H1 (cell line): ENCODE measurements around the gene RGMB. TPM values are rescaled to one million over a fixed set of nuclear protein-coding genes. Genes with fewer than 3 reads are reported as not detected.

Source experiments
- CTCF ChIA-PET: fragments of 300-600 bp; sonication (Branson Sonifier 250); formaldehyde crosslinking; loops from one replicate; lab custom pipeline; 2021; ENCODE audit not compliant: partially characterized antibody; lab: Charles Lee
- POLR2A ChIA-PET: fragments of 300-600 bp; sonication (Branson Sonifier 250); formaldehyde crosslinking; loops from one replicate; lab custom pipeline; 2021; ENCODE audit warnings: inconsistent platforms; ENCODE audit not compliant: partially characterized antibody; lab: Charles Lee
- DNase-seq, 2 experiments: peaks; one replicate each; pipeline versions ENCODE4 v3.0.0 to v3.0.0-alpha.2; 2010 to 2022; ENCODE audit warnings: low spot score in 2 of 2, low read depth in 1 of 2, mixed read lengths in 1 of 2
- FAIRE-seq: peaks from 2 replicates; lab custom pipeline; 2011; peaks lifted over from hg19 to GRCh38; lab: Jason Lieb, UNC
- H2AFZ ChIP-seq: 2 replicates; pipeline ENCODE4 v1.8.1; 2012; ENCODE audit warnings: low read length, inconsistent platforms
- H2AK5ac ChIP-seq: 2 replicates; pipeline ENCODE4 v1.6.1; 2013; ENCODE audit warnings: low read depth, low read length
- H2BK120ac ChIP-seq: replicated peaks from 2 replicates; pipeline ENCODE3; 2013; ENCODE audit warnings: low read depth, low read length, inconsistent platforms
- H2BK12ac ChIP-seq: 2 replicates; pipeline ENCODE4 v1.6.1; 2013; ENCODE audit warnings: low read depth, low read length
- H2BK15ac ChIP-seq: 2 replicates; pipeline ENCODE4 v1.6.1; 2013; ENCODE audit warnings: low read length
- H2BK20ac ChIP-seq: 2 replicates; pipeline ENCODE4 v1.6.1; 2013; ENCODE audit warnings: low read length
- H2BK5ac ChIP-seq: 2 replicates; pipeline ENCODE4 v1.6.1; 2013; ENCODE audit warnings: low read depth, low read length
- H3K14ac ChIP-seq: 2 replicates; pipeline ENCODE4 v1.6.1; 2013; ENCODE audit warnings: inconsistent platforms; ENCODE audit not compliant: insufficient read length
- H3K18ac ChIP-seq: 2 replicates; pipeline ENCODE4 v1.6.1; 2013; ENCODE audit warnings: low read length; ENCODE audit errors: extremely low read depth
- H3K23ac ChIP-seq: 2 replicates; pipeline ENCODE4 v1.6.1; 2013; ENCODE audit warnings: inconsistent platforms; ENCODE audit not compliant: insufficient read length
- H3K23me2 ChIP-seq: 2 replicates; pipeline ENCODE4 v1.6.1; 2013; ENCODE audit warnings: low read depth, low read length
- H3K27ac ChIP-seq: 2 replicates; pipeline ENCODE4 v1.6.1; 2011; ENCODE audit warnings: low read depth, low read length, inconsistent platforms
- H3K27me3 ChIP-seq, 4 experiments: replicated peaks in 1 of 4; 1 replicate in 1 of 4; 2 replicates in 3 of 4; pipeline versions ENCODE4 v1.6.1 to v1.8.1; 2011 to 2013; ENCODE audit warnings: low read length in 3 of 4, mild to moderate bottlenecking in 3 of 4, inconsistent platforms in 2 of 4, mixed read lengths in 2 of 4, moderate library complexity in 1 of 4; ENCODE audit not compliant: control insufficient read depth in 3 of 4, insufficient read depth in 3 of 4; ENCODE audit errors: extremely low read depth in 1 of 4
- H3K36me3 ChIP-seq, 4 experiments: 2 replicates each; pipeline versions ENCODE4 v1.6.1 to v1.8.1; 2011 to 2013; ENCODE audit warnings: mild to moderate bottlenecking in 4 of 4, low read length in 3 of 4, moderate library complexity in 2 of 4, control low read depth in 1 of 4, inconsistent platforms in 1 of 4; ENCODE audit not compliant: insufficient read depth in 4 of 4, control insufficient read depth in 2 of 4
- H3K4ac ChIP-seq: replicated peaks from 2 replicates; pipeline ENCODE3; 2013; ENCODE audit warnings: low read length, low read depth, mixed read lengths, inconsistent platforms; ENCODE audit not compliant: insufficient read length
- H3K4me1 ChIP-seq, 4 experiments: replicated peaks in 1 of 4; 1 replicate in 1 of 4; 2 replicates in 3 of 4; pipeline versions ENCODE4 v1.6.1 to v1.8.1; 2011 to 2013; ENCODE audit warnings: low read length in 3 of 4, inconsistent platforms in 2 of 4, mixed read lengths in 1 of 4; ENCODE audit not compliant: insufficient read depth in 4 of 4, control insufficient read depth in 3 of 4
- H3K4me2 ChIP-seq, 2 experiments: 2 replicates each; pipeline versions ENCODE4 v1.6.1 to v1.8.1; 2011 to 2013; ENCODE audit warnings: low read depth in 2 of 2, low read length in 2 of 2, control low read depth in 1 of 2, inconsistent platforms in 1 of 2, mild to moderate bottlenecking in 1 of 2; ENCODE audit not compliant: insufficient read depth in 1 of 2
- H3K4me3 ChIP-seq, 4 experiments: fragments of 200-600, 300-600 bp in 1 of 4; sonication (generic), shearing (Covaris generic), sonication (Bioruptor Twin) in 1 of 4; 2 replicates each; pipeline versions ENCODE4 v1.5.1 to v1.8.1; 2011 to 2016; ENCODE audit warnings: low read length in 4 of 4, low read depth in 3 of 4, control low read depth in 2 of 4, inconsistent platforms in 2 of 4, mild to moderate bottlenecking in 2 of 4, mixed read lengths in 1 of 4, moderate library complexity in 1 of 4; ENCODE audit not compliant: insufficient read depth in 2 of 4; ENCODE audit errors: extremely low read depth in 1 of 4
- H3K56ac ChIP-seq: replicated peaks from 2 replicates; pipeline ENCODE3; 2013; ENCODE audit warnings: low read depth, mild to moderate bottlenecking, mixed read lengths, low read length, inconsistent platforms; ENCODE audit not compliant: insufficient read length
- H3K79me1 ChIP-seq: 2 replicates; pipeline ENCODE4 v1.6.1; 2013; ENCODE audit warnings: low read depth, low read length, control low read depth
- H3K79me2 ChIP-seq, 2 experiments: 2 replicates each; pipeline versions ENCODE4 v1.6.1 to v1.8.1; 2012 to 2013; ENCODE audit warnings: low read length in 2 of 2, mild to moderate bottlenecking in 2 of 2, inconsistent platforms in 1 of 2; ENCODE audit not compliant: insufficient read depth in 2 of 2, control insufficient read depth in 1 of 2
- H3K9ac ChIP-seq, 4 experiments: replicated peaks in 1 of 4; 1 replicate in 1 of 4; 2 replicates in 3 of 4; pipeline versions ENCODE4 v1.6.1 to v1.8.1; 2011 to 2013; ENCODE audit warnings: low read depth in 3 of 4, low read length in 3 of 4, control low read depth in 2 of 4, mild to moderate bottlenecking in 2 of 4, moderate library complexity in 2 of 4, inconsistent platforms in 1 of 4; ENCODE audit errors: extremely low read depth in 1 of 4
- H3K9me3 ChIP-seq, 2 experiments: 2 replicates each; pipeline versions ENCODE4 v1.6.1 to v1.8.1; 2012 to 2013; ENCODE audit warnings: mild to moderate bottlenecking in 2 of 2, moderate library complexity in 2 of 2, control low read depth in 1 of 2, inconsistent platforms in 1 of 2, low read depth in 1 of 2, low read length in 1 of 2, mixed read lengths in 1 of 2; ENCODE audit not compliant: insufficient read depth in 2 of 2
- H4K20me1 ChIP-seq, 2 experiments: replicated peaks in 1 of 2; 2 replicates each; pipeline versions ENCODE3 to v1.8.1; 2011 to 2013; ENCODE audit warnings: inconsistent platforms in 2 of 2, low read length in 2 of 2, mild to moderate bottlenecking in 1 of 2; ENCODE audit not compliant: insufficient read depth in 2 of 2, control insufficient read depth in 1 of 2
- H4K5ac ChIP-seq: 2 replicates; pipeline ENCODE4 v1.6.1; 2013; ENCODE audit warnings: low read length, low read depth, mixed read lengths, inconsistent platforms; ENCODE audit not compliant: insufficient read length
- H4K8ac ChIP-seq: 2 replicates; pipeline ENCODE4 v1.8.0; 2013; ENCODE audit warnings: mild to moderate bottlenecking, moderate library complexity, low read length, inconsistent platforms; ENCODE audit not compliant: insufficient read depth; ENCODE audit errors: extremely low read depth
- H4K91ac ChIP-seq: replicated peaks from 2 replicates; pipeline ENCODE3; 2013; ENCODE audit warnings: low read length, mixed read lengths, inconsistent platforms; ENCODE audit not compliant: insufficient read length
- BACH1 ChIP-seq: IDR thresholded peaks from 2 replicates; pipeline ENCODE4 v1.6.1; 2012; ENCODE audit warnings: low read length, improper control_type of control experiment
- CBX8 ChIP-seq: fragments of 300-800, 300-1000 bp; sonication (generic); IDR thresholded peaks from 2 replicates; pipeline ENCODE4 v1.7.1; 2016; ENCODE audit warnings: low read depth, low read length, borderline replicate concordance
- EGR1 ChIP-seq: IDR thresholded peaks from 2 replicates; pipeline ENCODE4 v1.6.1; 2011; ENCODE audit warnings: low read depth, low read length, borderline replicate concordance
- HDAC2 ChIP-seq, 2 experiments: fragments of 300-600 bp in 1 of 2; sonication (generic) in 1 of 2; IDR thresholded peaks; 2 replicates each; pipeline ENCODE4 v1.6.1; 2011 to 2012; ENCODE audit warnings: low read depth in 2 of 2, low read length in 2 of 2, mild to moderate bottlenecking in 2 of 2, moderate library complexity in 2 of 2, borderline replicate concordance in 1 of 2, inconsistent platforms in 1 of 2
- JUN ChIP-seq: IDR thresholded peaks from 2 replicates; pipeline ENCODE4 v1.6.1; 2011; ENCODE audit warnings: low read depth, mild to moderate bottlenecking, improper control_type of control experiment, low read length
- POLR2A ChIP-seq, 2 experiments: IDR thresholded peaks; 1 replicate in 1 of 2; 2 replicates in 1 of 2; pipeline ENCODE4 v1.6.1; 2011; ENCODE audit warnings: low read depth in 2 of 2, low read length in 2 of 2, mild to moderate bottlenecking in 2 of 2; ENCODE audit errors: control extremely low read depth in 1 of 2
- RBBP5 ChIP-seq: IDR thresholded peaks from 2 replicates; pipeline ENCODE4 v1.7.1; 2012; ENCODE audit warnings: low read depth, mild to moderate bottlenecking, inconsistent platforms, low read length, moderate library complexity, borderline replicate concordance
- WGBS, 2 experiments: shearing (Covaris generic) in 1 of 2; methylation state at CpG; one replicate each; pipeline versions ENCODE4 v1.1.6 to v1.1.7; 2013 to 2015; ENCODE audit warnings: low lambda C conversion rate in 2 of 2, mixed read lengths in 2 of 2, inconsistent platforms in 1 of 2, low coverage in 1 of 2, missing lambda C conversion rate in 1 of 2; ENCODE audit not compliant: insufficient replicate concordance in 2 of 2, insufficient coverage in 1 of 2, insufficient read length in 1 of 2; ENCODE audit errors: extremely low coverage in 1 of 2, missing lambda C conversion rate in 1 of 2; 5-methylcytosine and 5-hydroxymethylcytosine counted together
- polyA plus RNA-seq, 7 experiments: library from polyadenylated mRNA; depleted of rRNA in 3 of 7; stranded (reverse) in 5 of 7; unstranded in 2 of 7; fragments of >200 nt in 5 of 7; fragments of 200-250 nt in 2 of 7; gene quantifications; 1 replicate in 5 of 7; 2 replicates in 1 of 7; 4 replicates in 1 of 7; pipeline versions ENCODE4 v1.2.1 to v1.2.3, GENCODE V29; 2011 to 2013; ENCODE audit warnings: missing spikeins in 2 of 7, mixed read lengths in 2 of 7
- total RNA-seq: library from RNA; stranded (reverse); fragmentation: NEBNext Ultra II Directional; extraction: Animal tissue kit (Norgen Biotek cat#: 25700); gene quantifications from 2 replicates; pipeline ENCODE4 v1.2.1, GENCODE V29; 2021
- TF ChIP-seq, protein P1 (sequence below): IDR thresholded peaks from 2 replicates; pipeline ENCODE4 v1.6.1; 2011; ENCODE audit warnings: low read length, improper control_type of control experiment
- TF ChIP-seq, protein P2 (sequence below): IDR thresholded peaks from 2 replicates; pipeline ENCODE4 v1.6.1; 2012; ENCODE audit warnings: low read length, inconsistent platforms

RGMB gene
- total and polyA plus RNA-seq, 2 of the 8 experiments (the other 6 are each of a cell fraction or from before 2014, with no cell fraction given): 11.7 to 27.0 TPM

GRCh38 chr5:98798371-98798770 is 24.9 kb downstream of the RGMB start:
- H3K79me1 ChIP-seq: no peaks in the 10 kb centered on the region; the same call in 1 of the 2 replicates
- no peak overlapping the region for H3K18ac ChIP-seq
- H3K4me1 ChIP-seq: peaks cover 2 to 6% (median 3%) of the 10 kb centered on the region in 4 experiments; a peak in 4 of 7 replicates
- TF ChIP-seq POLR2A (IDR thresholded peaks at IDR 0.05; ENCODE audit: control extremely low read depth in 1 of 2, low read depth in 2 of 2, low read length in 2 of 2) (no peak), JUN (no peak), HDAC2 (IDR thresholded peaks at IDR 0.05; ENCODE audit: borderline replicate concordance in 1 of 2, low read depth in 2 of 2, low read length in 2 of 2) (no peak), RBBP5 (no peak), BACH1 (no peak), CBX8 (no peak), EGR1 (no peak)
- TF ChIP-seq, protein P1, sequence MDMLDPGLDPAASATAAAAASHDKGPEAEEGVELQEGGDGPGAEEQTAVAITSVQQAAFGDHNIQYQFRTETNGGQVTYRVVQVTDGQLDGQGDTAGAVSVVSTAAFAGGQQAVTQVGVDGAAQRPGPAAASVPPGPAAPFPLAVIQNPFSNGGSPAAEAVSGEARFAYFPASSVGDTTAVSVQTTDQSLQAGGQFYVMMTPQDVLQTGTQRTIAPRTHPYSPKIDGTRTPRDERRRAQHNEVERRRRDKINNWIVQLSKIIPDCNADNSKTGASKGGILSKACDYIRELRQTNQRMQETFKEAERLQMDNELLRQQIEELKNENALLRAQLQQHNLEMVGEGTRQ: no peak
- TF ChIP-seq, protein P2, sequence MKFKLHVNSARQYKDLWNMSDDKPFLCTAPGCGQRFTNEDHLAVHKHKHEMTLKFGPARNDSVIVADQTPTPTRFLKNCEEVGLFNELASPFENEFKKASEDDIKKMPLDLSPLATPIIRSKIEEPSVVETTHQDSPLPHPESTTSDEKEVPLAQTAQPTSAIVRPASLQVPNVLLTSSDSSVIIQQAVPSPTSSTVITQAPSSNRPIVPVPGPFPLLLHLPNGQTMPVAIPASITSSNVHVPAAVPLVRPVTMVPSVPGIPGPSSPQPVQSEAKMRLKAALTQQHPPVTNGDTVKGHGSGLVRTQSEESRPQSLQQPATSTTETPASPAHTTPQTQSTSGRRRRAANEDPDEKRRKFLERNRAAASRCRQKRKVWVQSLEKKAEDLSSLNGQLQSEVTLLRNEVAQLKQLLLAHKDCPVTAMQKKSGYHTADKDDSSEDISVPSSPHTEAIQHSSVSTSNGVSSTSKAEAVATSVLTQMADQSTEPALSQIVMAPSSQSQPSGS: no peak
- no peak overlapping the region for H4K91ac ChIP-seq
- no peak overlapping the region for H2BK12ac ChIP-seq
- no peak overlapping the region for H2AK5ac ChIP-seq
- H3K4me2 ChIP-seq: no peak overlapping the region
- 50% methylated on average over 1 of the region's 1 CpG; no CpG with 5 or more reads in 1 of the 2 experiments for WGBS, 2 experiments
- no peak overlapping the region for H4K5ac ChIP-seq
- H3K9me3 ChIP-seq: no peaks in the 10 kb centered on the region
- FAIRE-seq (no peak), DNase-seq (no peak)
- POLR2A ChIA-PET: interaction anchor here (0.6 to 1.4 kb wide), 3 partner anchors 21 to 45 kb away, joined by 4 to 5 read pairs (median 4); no protein-coding TSS in a partner anchor
- H4K8ac ChIP-seq: no peak overlapping the region
- peaks cover 0 to 8% (median 2%) of the 10 kb centered on the region in 4 experiments; a peak in 5 of 8 replicates for H3K36me3 ChIP-seq
- H2AFZ ChIP-seq: no peak overlapping the region
- no peak overlapping the region for H3K9ac ChIP-seq
- no peak overlapping the region for H2BK20ac ChIP-seq
- H3K79me2 ChIP-seq: peaks cover 0 to 2% of the 10 kb centered on the region in 2 experiments; a peak in 2 of 4 replicates
- no peak overlapping the region for H3K14ac ChIP-seq
- no peak overlapping the region for H3K4ac ChIP-seq
- H2BK120ac ChIP-seq: no peak overlapping the region
- H3K4me3 ChIP-seq: no peak overlapping the region
- no peak overlapping the region for H3K23ac ChIP-seq
- no peak overlapping the region for H2BK15ac ChIP-seq
- no peaks in the 10 kb centered on the region for H3K27me3 ChIP-seq
- H3K56ac ChIP-seq: no peak overlapping the region
- H4K20me1 ChIP-seq: peaks cover 2% of the 10 kb centered on the region in 2 experiments
- CTCF ChIA-PET: interaction anchor here (1.1 to 3.7 kb wide), 4 partner anchors 13 to 33 kb away, joined by 3 to 15 read pairs (median 4); no protein-coding TSS in a partner anchor
- no peak overlapping the region for H3K27ac ChIP-seq
- H3K23me2 ChIP-seq: no peaks in the 10 kb centered on the region
- H2BK5ac ChIP-seq: no peak overlapping the region
